Transverse colon (tissue), 4 donors: ENCODE data around the gene FBXO42. TPM values are rescaled to one million over a fixed set of nuclear protein-coding genes. Genes with fewer than 3 reads are reported as not detected.

Source experiments
- DNase-seq: peaks from one replicate; pipeline ENCODE4 v3.0.0-alpha.2; 2019
- H3K27ac ChIP-seq, 4 donors: fragments of 200-600 bp; sonication (generic); 2 replicates each; pipeline ENCODE4 v1.5.1; 2016 to 2018; ENCODE audit warnings: inconsistent platforms in 4 of 4
- H3K27me3 ChIP-seq: fragments of 200-600 bp; sonication (generic); 2 replicates; pipeline ENCODE4 v1.5.1; 2017; ENCODE audit warnings: inconsistent platforms
- H3K36me3 ChIP-seq, 4 donors: fragments of 200-600 bp; sonication (generic); 2 replicates each; pipeline ENCODE4 v1.5.1; 2017 to 2019; ENCODE audit warnings: inconsistent platforms in 4 of 4
- H3K4me1 ChIP-seq, 4 donors: fragments of 200-600 bp; sonication (generic); 2 replicates each; pipeline ENCODE4 v1.5.1; 2017 to 2020; ENCODE audit warnings: inconsistent platforms in 4 of 4
- H3K4me3 ChIP-seq, 4 donors: fragments of 200-600 bp; sonication (generic); 1 replicate in 1 of 4; 2 replicates in 3 of 4; pipeline versions ENCODE4 v1.5.1 to v1.6.1; 2017 to 2019; ENCODE audit warnings: inconsistent platforms in 4 of 4
- H3K9me3 ChIP-seq, 2 donors: fragments of 200-600 bp; sonication (generic); 2 replicates each; pipeline ENCODE4 v1.5.1; 2017 to 2019; ENCODE audit warnings: inconsistent platforms in 2 of 2
- EP300 ChIP-seq: sonication (generic); formaldehyde crosslinking; IDR thresholded peaks from one replicate; pipeline ENCODE4 v1.6.1; 2017; ENCODE audit warnings: antibody characterized with exemption, low read depth
- POLR2A ChIP-seq: fragments of 450-650 bp; IDR thresholded peaks from one replicate; pipeline ENCODE4 v1.6.1; 2016; ENCODE audit warnings: antibody characterized with exemption, mild to moderate bottlenecking, moderate library complexity
- POLR2AphosphoS5 ChIP-seq, 3 donors: sonication (generic); formaldehyde crosslinking; IDR thresholded peaks; one replicate each; pipeline ENCODE4 v1.6.1; 2016; ENCODE audit warnings: antibody characterized with exemption in 3 of 3
- WGBS, 2 donors: methylation state at CpG; one replicate each; pipeline ENCODE4 v1.1.5; 2018; ENCODE audit warnings: low coverage in 1 of 2; 5-methylcytosine and 5-hydroxymethylcytosine counted together
- in situ Hi-C, 4 donors: fragments of 200-750 bp; cut with MboI; loops; one replicate each; pipeline versions ENCODE4 v1.15.0 to v1.15.1; 2017; ENCODE audit warnings: low sequenced_read_pairs in 3 of 4, low pct_ligation_motif_present in 1 of 4, low pct_unique_long_range_greater_than_20kb in 1 of 4
- intact Hi-C: fragments of 100-400 bp; cut with DNase I; formaldehyde crosslinking; loops from one replicate; pipeline ENCODE4 v1.15.1; 2023; ENCODE audit warnings: low total_unique reads
- total RNA-seq, 4 donors: library from RNA; depleted of rRNA; stranded (reverse); fragments of >200 nt; gene quantifications; one replicate each; pipeline ENCODE4 v1.1.0, GENCODE V29; 2016
- TF ChIP-seq, protein P1 (sequence below), 5 experiments: fragments of 200-600 bp in 3 of 5; fragments of 450-650 bp in 2 of 5; sonication (generic) in 3 of 5; IDR thresholded peaks; 1 replicate in 2 of 5; 2 replicates in 3 of 5; pipeline ENCODE4 v1.5.1; 2016 to 2017; ENCODE audit warnings: antibody characterized with exemption in 5 of 5, inconsistent platforms in 3 of 5, mild to moderate bottlenecking in 2 of 5, moderate library complexity in 1 of 5

Gene FBXO42
- total RNA-seq, 4 donors from 2014 or later = 15.7 to 25.4 (median 18.8) TPM

DNA sequence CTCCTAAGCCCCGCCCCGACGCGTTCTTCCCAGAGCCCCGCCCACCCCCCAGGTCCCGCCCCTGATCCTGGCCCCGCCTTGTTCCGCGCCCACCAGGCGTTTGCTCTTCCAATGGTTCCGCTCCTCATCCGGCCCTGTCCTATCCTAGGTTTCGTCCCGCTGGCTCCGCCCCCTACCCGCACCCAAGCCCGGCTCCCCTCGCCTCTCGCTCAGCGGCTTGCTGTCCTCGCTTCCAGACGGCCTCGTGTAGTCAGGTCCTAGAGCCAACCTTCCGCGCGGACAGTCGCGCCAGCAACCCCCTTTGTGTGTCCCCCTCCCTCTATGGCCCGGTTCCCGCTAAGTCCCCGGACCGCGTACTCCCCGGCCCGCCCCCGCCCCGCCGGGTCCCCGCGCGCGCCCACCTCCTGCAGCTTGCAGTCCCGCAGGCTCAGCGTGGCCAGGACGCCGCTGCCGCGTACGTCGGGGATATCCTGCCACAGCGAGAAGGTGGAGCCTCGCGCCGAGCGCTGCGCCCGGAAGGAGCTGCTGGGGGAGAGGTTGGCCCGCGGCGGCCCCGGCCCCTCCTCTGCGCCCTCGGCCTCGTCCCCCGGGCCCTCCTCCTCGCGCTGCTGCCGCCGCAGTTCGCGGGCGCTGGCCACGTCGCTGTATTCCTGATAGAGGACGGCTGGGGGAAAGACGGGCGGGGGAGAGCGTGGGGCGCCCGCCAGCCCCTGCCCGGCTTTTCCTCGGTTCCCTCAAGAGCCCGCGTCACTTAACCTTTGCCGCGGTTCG is 145.5 kb downstream of the FBXO42 start:
- Histone ChIP-seq H3K27me3 (no peaks in the 10 kb centered on the region), H3K9me3 (no peaks in the 10 kb centered on the region), H3K36me3 (no peaks in the 10 kb centered on the region), H3K4me1 (peaks cover 8 to 16% (median 14%) of the 10 kb centered on the region in 4 donors), H3K27ac (peak overlapping the region; percentile 80 to 99 (median 96)), H3K4me3 (peak overlapping the region; percentile 33 to 45 (median 44))
- WGBS, 2 donors = 1 to 20% methylated on average over 3 to 47 of the region's 87 CpGs
- no peak for TF ChIP-seq EP300
- TF ChIP-seq, protein P1, sequence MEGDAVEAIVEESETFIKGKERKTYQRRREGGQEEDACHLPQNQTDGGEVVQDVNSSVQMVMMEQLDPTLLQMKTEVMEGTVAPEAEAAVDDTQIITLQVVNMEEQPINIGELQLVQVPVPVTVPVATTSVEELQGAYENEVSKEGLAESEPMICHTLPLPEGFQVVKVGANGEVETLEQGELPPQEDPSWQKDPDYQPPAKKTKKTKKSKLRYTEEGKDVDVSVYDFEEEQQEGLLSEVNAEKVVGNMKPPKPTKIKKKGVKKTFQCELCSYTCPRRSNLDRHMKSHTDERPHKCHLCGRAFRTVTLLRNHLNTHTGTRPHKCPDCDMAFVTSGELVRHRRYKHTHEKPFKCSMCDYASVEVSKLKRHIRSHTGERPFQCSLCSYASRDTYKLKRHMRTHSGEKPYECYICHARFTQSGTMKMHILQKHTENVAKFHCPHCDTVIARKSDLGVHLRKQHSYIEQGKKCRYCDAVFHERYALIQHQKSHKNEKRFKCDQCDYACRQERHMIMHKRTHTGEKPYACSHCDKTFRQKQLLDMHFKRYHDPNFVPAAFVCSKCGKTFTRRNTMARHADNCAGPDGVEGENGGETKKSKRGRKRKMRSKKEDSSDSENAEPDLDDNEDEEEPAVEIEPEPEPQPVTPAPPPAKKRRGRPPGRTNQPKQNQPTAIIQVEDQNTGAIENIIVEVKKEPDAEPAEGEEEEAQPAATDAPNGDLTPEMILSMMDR (IDR thresholded peaks at IDR 0.05) = no peak
- peak; percentile 88 to 95 (median 90) for TF ChIP-seq POLR2AphosphoS5 (IDR thresholded peaks at IDR 0.05)
- TF ChIP-seq POLR2A = peak; percentile 85
- intact Hi-C loops (loop anchor here (5.0 kb wide), 1 partner anchor 36 kb away; no protein-coding TSS in a partner anchor), in situ Hi-C loops (loop anchor here in 1 of 4 donors (25.0 kb wide), 1 partner anchor 156 kb away; the partner anchor contains the start of genes FBXO42 and SZRD1)
- DNase-seq = peak; percentile 98

DNA sequence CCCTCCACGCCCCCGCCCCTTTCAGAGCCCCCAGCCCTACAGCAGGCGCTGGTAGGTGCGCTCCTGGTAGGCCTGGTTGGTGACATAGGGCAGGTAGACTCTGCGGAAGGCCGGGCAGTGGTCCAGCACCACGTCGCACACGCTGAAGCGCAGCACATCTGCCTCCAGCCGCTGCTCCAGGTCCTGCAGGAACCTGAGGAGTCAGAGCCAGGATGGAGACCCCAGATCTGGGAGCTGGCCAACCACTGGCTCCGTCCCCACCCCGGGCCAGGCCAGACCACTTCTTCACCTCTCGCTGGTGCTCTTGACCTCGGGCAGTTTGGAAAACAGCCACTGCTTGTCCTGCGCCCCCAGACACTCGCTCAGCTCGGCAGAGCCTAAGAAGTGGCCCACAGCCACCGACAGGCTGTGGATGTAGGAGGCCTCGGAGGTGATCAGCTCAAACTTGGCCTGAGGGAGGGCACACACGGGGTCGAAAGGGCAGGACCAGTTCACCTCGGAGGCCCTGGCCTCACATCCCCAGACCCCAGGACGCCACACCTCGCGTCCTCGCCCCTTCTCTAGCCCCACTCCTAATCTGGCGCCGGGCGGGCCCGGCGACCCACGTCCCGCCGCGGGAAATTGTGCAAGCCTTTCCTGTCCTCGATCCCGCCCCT is 146.3 kb downstream of the FBXO42 start:
- no peaks in the 10 kb centered on the region for H3K9me3 ChIP-seq
- H3K4me3 ChIP-seq = peak overlapping the region; percentile 33 to 45 (median 36)
- H3K27me3 ChIP-seq = no peaks in the 10 kb centered on the region
- H3K4me1 ChIP-seq = peaks cover 8 to 16% (median 14%) of the 10 kb centered on the region in 4 donors
- H3K36me3 ChIP-seq = no peaks in the 10 kb centered on the region
- intact Hi-C loops (loop anchor here (5.0 kb wide), 1 partner anchor 36 kb away; no protein-coding TSS in a partner anchor), in situ Hi-C loops (loop anchor here in 1 of 4 donors (25.0 kb wide), 1 partner anchor 156 kb away; the partner anchor contains the start of genes FBXO42 and SZRD1)
- no peak for DNase-seq
- H3K27ac ChIP-seq = peak overlapping the region; percentile 80 to 99 (median 96)
- no peak for TF ChIP-seq POLR2AphosphoS5 (IDR thresholded peaks at IDR 0.05)
- no peak for TF ChIP-seq POLR2A
- TF ChIP-seq, protein P1 (IDR thresholded peaks at IDR 0.05) = no peak
- no peak for TF ChIP-seq EP300
- WGBS, 2 donors = 37% methylated on average over 36 of the region's 38 CpGs; no CpG with 5 or more reads in 1 of the 2 donors

DNA sequence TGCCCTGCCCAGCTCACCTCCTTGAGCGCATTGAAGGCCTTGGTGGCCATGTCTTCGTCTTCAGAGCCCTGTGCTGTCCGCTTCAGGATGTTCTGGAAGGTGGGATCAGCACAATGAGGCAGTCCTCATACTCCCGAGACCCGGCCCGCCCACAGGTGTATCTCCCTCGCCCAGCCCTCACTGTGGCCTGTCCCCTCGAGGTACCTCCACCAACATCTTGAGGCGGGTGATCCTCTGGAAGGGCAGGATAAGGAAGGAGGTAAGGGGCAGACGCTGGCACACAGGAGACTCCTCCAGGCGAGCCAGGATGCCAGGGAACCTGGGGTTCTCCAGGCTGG is 147.0 kb downstream of the FBXO42 start:
- Histone ChIP-seq H3K27me3 (no peaks in the 10 kb centered on the region), H3K9me3 (no peaks in the 10 kb centered on the region), H3K27ac (peak overlapping the region in 1 of 4 donors; percentile 99), H3K36me3 (no peaks in the 10 kb centered on the region), H3K4me1 (peaks cover 8 to 16% (median 14%) of the 10 kb centered on the region in 4 donors), H3K4me3 (no peak overlapping the region)
- intact Hi-C loops (loop anchor here (5.0 kb wide), 1 partner anchor 37 kb away; no protein-coding TSS in a partner anchor), in situ Hi-C loops (loop anchor here in 1 of 4 donors (25.0 kb wide), 1 partner anchor 157 kb away; the partner anchor contains the start of genes FBXO42 and SZRD1)
- no peak for DNase-seq
- 92% methylated on average over 11 of the region's 11 CpGs; no CpG with 5 or more reads in 1 of the 2 donors for WGBS, 2 donors
- TF ChIP-seq, protein P1 (IDR thresholded peaks at IDR 0.05) = no peak
